Ovary (tissue), 3 donors: Measurements from ENCODE around the gene BCORL1.

Experiments used
- CTCF ChIP-seq, 3 donors: fragments of 450-650 bp in 2 of 3; fragments of 200-600 bp in 1 of 3; IDR thresholded peaks; one replicate each; pipeline versions ENCODE4 v1.5.1 to v1.8.0; 2016 to 2022; ENCODE audit warnings: antibody characterized with exemption in 3 of 3, mild to moderate bottlenecking in 1 of 3
- POLR2A ChIP-seq: fragments of 450-650 bp; IDR thresholded peaks from one replicate; pipeline ENCODE4 v1.6.1; 2017; ENCODE audit warnings: antibody characterized with exemption, mild to moderate bottlenecking, moderate library complexity
- donor health status: DM: no; HTN: no; CAD: no.

DNA sequence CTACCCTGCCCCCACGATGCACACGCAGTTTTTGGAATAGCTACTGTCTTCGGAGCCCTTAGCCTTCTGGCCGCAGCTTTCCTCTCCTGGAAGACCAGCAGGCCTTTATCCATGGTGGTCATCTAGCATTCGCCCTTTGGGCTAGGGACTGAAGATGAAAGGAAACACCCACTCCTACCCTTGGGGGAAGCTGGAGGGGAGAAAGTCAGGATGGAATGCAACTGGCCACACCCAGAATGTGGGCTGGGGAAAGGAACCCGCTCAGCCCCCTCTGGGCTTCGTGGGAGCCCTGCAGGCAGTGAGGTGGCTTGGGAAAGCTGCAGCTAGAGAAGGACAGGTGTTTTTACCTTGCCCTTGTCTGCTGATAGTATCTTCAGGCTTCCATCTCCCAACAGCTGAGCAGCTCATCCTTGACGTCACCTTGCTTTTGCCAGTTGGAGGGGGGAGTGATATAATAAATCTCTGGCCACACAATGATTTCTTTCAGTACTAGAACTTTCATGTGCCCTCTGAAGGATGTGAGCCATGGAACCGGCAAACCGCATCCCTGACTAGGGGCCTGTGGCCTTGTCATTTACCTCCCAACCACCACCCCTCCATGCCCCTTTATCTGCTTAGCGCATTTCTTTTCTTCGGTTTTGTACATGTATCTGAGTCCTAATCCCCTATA, 68.9 kb downstream of the BCORL1 start:
- TF ChIP-seq CTCF (IDR thresholded peaks at IDR 0.05) (no peak), POLR2A (no peak)
